Measurements from ENCODE around the gene MLPH.
A peak's percentile ranks its signal among the peaks of the same experiment; 100 is the strongest.

- TF ChIP-seq CTCF (IDR thresholded peaks at IDR 0.05) (peak; percentile 76 to 86 (median 82)), POLR2A (IDR thresholded peaks at IDR 0.05) (peak; percentile 9)
These were observed 11.9 kb upstream of the MLPH start for GRCh38 chr2:237474931-237475703.

Data from breast epithelium (tissue), 3 donors.